ENCODE data around the gene C2orf72.

DNA sequence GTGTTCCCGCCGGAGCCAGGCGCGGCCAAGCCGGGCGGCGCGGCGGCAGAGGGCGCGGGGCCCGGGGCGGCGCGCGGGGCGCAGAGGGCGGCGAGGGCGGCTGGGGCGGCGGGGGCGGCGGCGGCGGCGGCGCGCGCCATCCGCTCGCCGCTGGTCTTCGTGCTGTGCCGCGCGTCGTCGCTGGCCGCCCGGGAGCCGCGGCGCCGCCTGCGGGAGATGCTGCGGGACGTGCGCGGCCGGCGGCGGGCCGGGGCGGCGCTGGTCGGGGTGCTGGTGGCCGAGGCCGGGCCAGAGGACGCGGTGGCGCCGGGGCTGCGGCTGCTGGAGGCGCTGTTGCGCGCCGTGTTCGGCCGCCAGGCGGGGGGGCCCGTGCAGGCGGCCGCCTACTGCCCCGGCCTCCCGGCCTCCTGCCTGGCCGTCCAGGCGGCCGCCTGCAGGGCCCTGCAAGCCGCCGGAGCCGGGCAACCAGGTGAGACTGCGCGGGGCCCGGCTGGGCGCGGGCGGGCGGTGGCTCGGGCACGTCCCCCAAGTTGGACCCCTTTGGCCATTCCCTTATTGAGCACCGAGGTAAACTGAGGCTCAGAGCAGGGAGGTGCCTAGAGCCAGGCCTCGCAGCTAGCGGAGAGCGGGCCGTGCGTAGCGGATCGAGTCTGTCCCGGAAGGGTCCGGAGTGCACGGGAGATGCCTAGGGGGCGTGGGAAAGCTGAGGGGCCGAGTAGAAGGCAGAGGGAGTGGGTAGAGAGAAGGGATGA lies 584 bp downstream of the C2orf72 start:
- TF ChIP-seq, protein P1, sequence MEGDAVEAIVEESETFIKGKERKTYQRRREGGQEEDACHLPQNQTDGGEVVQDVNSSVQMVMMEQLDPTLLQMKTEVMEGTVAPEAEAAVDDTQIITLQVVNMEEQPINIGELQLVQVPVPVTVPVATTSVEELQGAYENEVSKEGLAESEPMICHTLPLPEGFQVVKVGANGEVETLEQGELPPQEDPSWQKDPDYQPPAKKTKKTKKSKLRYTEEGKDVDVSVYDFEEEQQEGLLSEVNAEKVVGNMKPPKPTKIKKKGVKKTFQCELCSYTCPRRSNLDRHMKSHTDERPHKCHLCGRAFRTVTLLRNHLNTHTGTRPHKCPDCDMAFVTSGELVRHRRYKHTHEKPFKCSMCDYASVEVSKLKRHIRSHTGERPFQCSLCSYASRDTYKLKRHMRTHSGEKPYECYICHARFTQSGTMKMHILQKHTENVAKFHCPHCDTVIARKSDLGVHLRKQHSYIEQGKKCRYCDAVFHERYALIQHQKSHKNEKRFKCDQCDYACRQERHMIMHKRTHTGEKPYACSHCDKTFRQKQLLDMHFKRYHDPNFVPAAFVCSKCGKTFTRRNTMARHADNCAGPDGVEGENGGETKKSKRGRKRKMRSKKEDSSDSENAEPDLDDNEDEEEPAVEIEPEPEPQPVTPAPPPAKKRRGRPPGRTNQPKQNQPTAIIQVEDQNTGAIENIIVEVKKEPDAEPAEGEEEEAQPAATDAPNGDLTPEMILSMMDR (IDR thresholded peaks at IDR 0.05) = no peak
- no peak for TF ChIP-seq EZH2 (IDR thresholded peaks at IDR 0.05; ENCODE audit: borderline replicate concordance, insufficient read depth, low read depth, low read length, poor library complexity, severe bottlenecking)

Measured in B cell (primary cell).